ENCODE measurements around the gene PARP16. TPM values are rescaled to one million over a fixed set of nuclear protein-coding genes. Genes with fewer than 3 reads are reported as not detected.
A peak's percentile ranks its signal among the peaks of the same experiment; 100 is the strongest.

The PARP16 gene
- total and polyA plus RNA-seq, 7 donors: 4.4 to 12.5 (median 9.4) TPM

DNA sequence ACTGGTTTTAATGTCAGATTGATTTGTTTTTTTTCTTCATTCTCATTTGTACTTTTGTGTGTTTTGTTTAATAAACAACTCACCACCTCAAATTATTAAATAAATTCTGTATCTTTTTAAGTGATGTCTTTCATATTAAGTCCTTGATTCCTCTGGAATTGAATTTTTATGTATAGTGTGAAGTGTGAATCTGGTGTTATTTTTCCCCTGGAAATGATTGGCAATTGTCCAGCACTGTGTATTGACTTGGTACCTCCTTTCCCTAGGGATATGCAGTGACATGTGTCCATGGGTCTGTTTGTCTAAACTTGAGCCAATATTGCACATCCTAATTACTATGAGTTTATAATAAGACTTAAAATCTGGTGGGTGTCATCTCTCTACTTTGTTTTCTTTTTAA is 19.9 kb upstream of the PARP16 start:
- intact Hi-C loops (cut with DNase I): no loop called here
- no peaks in the 10 kb centered on the region for H3K9me3 ChIP-seq
- no peak overlapping the region for H3K4me3 ChIP-seq
- no peak for DNase-seq
- H3K4me1 ChIP-seq: peaks cover 0 to 19% (median 15%) of the 10 kb centered on the region in 4 donors
- H3K27ac ChIP-seq: no peak overlapping the region
- TF ChIP-seq POLR2AphosphoS5 (IDR thresholded peaks at IDR 0.05): no peak
- no peaks in the 10 kb centered on the region for H3K27me3 ChIP-seq
- H3K36me3 ChIP-seq: no peaks in the 10 kb centered on the region

DNA sequence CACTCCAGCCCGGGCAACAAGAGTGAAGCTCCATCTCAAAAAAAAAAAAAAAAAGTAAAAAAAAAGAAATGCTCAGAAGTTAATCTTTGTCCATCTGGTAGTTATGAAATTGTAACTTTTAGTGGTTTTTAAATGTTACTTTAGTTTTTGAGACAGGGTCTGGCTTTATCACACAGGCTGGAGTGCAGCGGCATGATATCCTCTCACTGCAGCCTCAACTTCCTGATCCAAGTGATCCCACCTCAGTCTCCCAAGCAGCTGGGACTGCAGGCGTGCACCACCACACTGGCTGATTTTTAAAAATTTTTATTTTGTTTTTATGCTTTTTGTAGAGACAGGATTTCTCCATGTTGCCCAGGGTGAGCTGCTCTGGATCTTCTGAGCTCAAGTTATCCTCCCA is 19.1 kb upstream of the PARP16 start:
- Histone ChIP-seq H3K4me1 (peaks cover 0 to 19% (median 15%) of the 10 kb centered on the region in 4 donors), H3K27me3 (no peaks in the 10 kb centered on the region), H3K4me3 (no peak overlapping the region), H3K27ac (peak overlapping the region in 3 of 4 donors; percentile 88 to 93 (median 89)), H3K36me3 (no peaks in the 10 kb centered on the region), H3K9me3 (no peaks in the 10 kb centered on the region)
- DNase-seq: no peak
- intact Hi-C loops (cut with DNase I): no loop called here
- TF ChIP-seq POLR2AphosphoS5 (IDR thresholded peaks at IDR 0.05) (no peak), EP300 (IDR thresholded peaks at IDR 0.05) (no peak), POLR2A (IDR thresholded peaks at IDR 0.05) (no peak)
- TF ChIP-seq, protein P1, sequence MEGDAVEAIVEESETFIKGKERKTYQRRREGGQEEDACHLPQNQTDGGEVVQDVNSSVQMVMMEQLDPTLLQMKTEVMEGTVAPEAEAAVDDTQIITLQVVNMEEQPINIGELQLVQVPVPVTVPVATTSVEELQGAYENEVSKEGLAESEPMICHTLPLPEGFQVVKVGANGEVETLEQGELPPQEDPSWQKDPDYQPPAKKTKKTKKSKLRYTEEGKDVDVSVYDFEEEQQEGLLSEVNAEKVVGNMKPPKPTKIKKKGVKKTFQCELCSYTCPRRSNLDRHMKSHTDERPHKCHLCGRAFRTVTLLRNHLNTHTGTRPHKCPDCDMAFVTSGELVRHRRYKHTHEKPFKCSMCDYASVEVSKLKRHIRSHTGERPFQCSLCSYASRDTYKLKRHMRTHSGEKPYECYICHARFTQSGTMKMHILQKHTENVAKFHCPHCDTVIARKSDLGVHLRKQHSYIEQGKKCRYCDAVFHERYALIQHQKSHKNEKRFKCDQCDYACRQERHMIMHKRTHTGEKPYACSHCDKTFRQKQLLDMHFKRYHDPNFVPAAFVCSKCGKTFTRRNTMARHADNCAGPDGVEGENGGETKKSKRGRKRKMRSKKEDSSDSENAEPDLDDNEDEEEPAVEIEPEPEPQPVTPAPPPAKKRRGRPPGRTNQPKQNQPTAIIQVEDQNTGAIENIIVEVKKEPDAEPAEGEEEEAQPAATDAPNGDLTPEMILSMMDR (IDR thresholded peaks at IDR 0.05): no peak
- 84 to 90% methylated on average over 3 of the region's 3 CpGs for WGBS, 2 donors

DNA sequence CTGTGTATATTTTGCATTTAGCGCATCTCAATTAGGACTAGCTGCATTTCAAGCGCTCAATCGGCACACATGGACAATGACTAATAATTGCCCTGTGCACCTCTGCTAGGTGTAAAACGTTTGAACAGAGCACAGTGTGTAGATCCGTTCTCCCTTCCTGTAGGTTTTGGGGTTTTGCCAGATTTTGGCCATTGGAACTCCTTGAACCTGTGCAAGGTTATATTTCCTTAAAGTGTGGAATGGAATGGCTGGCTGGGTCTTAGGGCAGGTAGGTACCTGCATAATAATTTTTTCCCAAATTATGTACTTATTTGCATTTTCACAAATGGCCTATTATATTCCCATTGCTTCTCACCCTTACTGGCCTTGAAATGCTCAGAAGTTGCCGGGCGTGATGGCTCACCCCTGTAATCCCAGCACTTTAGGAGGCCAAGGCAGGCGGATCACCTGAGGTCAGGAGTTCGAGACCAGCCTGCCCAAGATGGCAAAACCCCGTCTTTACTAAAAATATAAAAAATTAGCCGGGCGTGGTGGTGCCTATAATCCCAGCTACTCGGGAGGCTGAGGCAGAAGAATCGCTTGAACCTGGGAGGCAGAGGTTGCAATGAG is 18.6 kb upstream of the PARP16 start:
- no peak for DNase-seq
- TF ChIP-seq EP300 (IDR thresholded peaks at IDR 0.05) (no peak), POLR2AphosphoS5 (IDR thresholded peaks at IDR 0.05) (no peak), POLR2A (IDR thresholded peaks at IDR 0.05) (no peak)
- TF ChIP-seq, protein P1 (IDR thresholded peaks at IDR 0.05): no peak
- H3K9me3 ChIP-seq: no peaks in the 10 kb centered on the region
- peaks cover 0 to 19% (median 15%) of the 10 kb centered on the region in 4 donors for H3K4me1 ChIP-seq
- intact Hi-C loops (cut with DNase I): no loop called here
- no peaks in the 10 kb centered on the region for H3K36me3 ChIP-seq
- H3K27me3 ChIP-seq: no peaks in the 10 kb centered on the region
- peak overlapping the region; percentile 88 to 93 (median 90) for H3K27ac ChIP-seq
- WGBS, 2 donors: 32 to 51% methylated on average over 14 of the region's 14 CpGs
- H3K4me3 ChIP-seq: peak overlapping the region in 3 of 4 donors; percentile 21 to 57 (median 56)

DNA sequence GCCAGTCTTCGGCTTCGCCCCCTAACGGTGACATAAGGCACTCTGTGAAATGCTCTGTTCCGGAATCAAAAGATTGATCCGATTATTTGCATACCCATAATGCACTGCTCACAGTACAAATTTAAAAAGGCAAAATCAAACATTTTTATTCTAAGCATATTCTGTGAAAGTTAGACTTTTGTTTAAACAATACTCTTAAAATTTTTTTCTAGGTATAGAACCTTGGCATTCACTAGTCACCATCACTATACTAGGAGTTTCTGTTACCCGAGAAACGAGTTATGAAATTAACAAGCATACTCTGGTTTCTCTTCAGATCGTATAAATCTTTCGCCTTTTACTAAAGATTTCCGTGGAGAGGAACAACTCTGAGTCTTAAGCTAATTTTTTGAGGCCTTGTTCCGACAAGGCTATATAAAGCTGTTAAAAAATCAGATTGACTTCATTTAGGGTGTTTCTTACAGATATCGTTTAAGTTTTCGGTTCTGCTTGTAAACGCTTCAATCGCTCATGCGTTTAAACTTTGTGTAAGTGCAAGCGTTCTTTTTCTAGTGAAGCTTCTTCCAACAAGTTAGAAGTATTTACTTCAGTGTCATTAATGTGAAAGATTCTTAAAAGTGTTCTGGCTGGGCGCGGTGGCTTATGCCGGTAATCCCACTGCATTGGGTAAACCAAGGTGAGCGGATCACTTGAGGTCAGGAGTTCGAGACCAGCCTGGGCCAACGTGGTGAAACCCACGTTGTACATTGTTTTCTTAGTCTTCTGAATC is 17.9 kb upstream of the PARP16 start, which contains the start of gene RNU5B-1:
RNU5B-1 (plus strand) TSS at position 297 of the 769 bp plus-strand sequence.
- intact Hi-C loops (cut with DNase I): no loop called here
- no peaks in the 10 kb centered on the region for H3K36me3 ChIP-seq
- peak; percentile 88 for DNase-seq
- H3K27me3 ChIP-seq: no peaks in the 10 kb centered on the region
- peaks cover 0 to 19% (median 15%) of the 10 kb centered on the region in 4 donors for H3K4me1 ChIP-seq
- peak within 1 kb of the TSS; percentile 37 to 57 (median 54) for H3K4me3 ChIP-seq
- 0 to 1% methylated on average over 24 of the region's 24 CpGs for WGBS, 2 donors
- TF ChIP-seq EP300 (IDR thresholded peaks at IDR 0.05) (peak in 3 of 4 donors; percentile 2 to 56 (median 28)), POLR2AphosphoS5 (IDR thresholded peaks at IDR 0.05) (peak; percentile 97 to 100 (median 100)), POLR2A (IDR thresholded peaks at IDR 0.05) (peak; percentile 98 to 99)
- TF ChIP-seq, protein P1 (IDR thresholded peaks at IDR 0.05): no peak
- peak within 1 kb of the TSS; percentile 88 to 93 (median 90) for H3K27ac ChIP-seq
- H3K9me3 ChIP-seq: no peaks in the 10 kb centered on the region

DNA sequence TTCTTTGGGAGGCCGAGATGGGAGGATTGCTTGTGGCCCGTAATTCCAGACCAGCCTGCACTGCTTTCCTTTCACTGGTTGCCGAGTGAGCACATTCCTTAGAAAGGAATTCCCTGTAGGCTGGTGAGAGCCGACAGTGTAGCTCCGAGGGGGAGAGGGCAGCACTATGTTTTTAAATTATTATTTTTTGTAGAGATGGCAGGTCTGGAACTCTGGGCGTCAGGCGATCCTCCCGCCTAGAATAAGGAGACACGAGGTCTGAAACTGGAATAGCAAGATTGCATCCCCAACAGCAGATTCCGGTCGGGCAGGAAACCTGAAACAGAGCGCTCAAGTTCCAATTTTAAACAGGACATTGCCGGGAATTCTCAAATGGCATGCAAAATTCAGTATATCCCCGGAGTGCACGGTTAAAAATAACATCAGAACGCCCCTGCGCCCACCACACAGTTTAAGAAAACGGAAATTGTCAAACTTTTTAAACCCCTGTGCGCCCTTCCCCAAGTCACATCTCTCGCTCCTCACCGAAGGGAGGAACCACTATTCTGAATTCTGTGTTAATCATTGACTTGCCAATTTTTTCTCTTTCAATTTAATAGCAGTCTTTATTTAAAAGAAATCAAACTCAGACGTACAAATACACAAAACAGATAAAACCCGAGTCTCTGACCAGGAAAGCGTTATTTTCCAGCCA is 17.2 kb upstream of the PARP16 start:
- intact Hi-C loops (cut with DNase I): no loop called here
- H3K9me3 ChIP-seq: no peaks in the 10 kb centered on the region
- TF ChIP-seq, protein P1 (IDR thresholded peaks at IDR 0.05): peak; percentile 66 to 93 (median 82)
- no peak for TF ChIP-seq EP300 (IDR thresholded peaks at IDR 0.05)
- WGBS, 2 donors: 1 to 4% methylated on average over 24 of the region's 24 CpGs
- peaks cover 0 to 19% (median 15%) of the 10 kb centered on the region in 4 donors for H3K4me1 ChIP-seq
- peak overlapping the region; percentile 88 to 93 (median 90) for H3K27ac ChIP-seq
- DNase-seq: peak; percentile 81
- H3K27me3 ChIP-seq: no peaks in the 10 kb centered on the region
- H3K36me3 ChIP-seq: no peaks in the 10 kb centered on the region
- H3K4me3 ChIP-seq: peak overlapping the region; percentile 37 to 57 (median 54)

Data from sigmoid colon (tissue), 7 donors.